ENCODE results near the gene NANP. TPM values are rescaled to one million over a fixed set of nuclear protein-coding genes. Genes with fewer than 3 reads are reported as not detected.

The NANP gene
- total RNA-seq, 1 donor from 2014 or later: 10.0 TPM

DNA sequence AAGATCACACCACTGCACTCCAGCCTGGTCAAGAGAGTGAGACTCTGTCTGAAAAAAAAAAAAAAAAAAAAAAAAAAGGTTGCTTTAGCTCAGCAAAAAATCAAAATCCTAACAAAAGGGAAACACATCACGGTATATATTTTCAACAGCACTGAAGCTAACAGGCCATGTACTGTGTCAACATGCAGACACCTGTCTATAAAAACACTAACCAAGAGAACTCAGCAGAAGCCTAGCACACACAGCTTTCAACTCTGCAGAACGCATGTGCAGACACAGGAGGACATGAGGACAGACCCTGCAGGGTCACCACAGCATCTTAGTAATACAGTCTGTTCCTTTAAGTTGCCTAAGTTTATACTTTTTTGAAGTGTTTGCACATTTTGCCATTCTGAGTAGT lies 52.0 kb downstream of the NANP start:
- DNase-seq (ENCODE audit: low read depth, low spot score): no peak

DNA sequence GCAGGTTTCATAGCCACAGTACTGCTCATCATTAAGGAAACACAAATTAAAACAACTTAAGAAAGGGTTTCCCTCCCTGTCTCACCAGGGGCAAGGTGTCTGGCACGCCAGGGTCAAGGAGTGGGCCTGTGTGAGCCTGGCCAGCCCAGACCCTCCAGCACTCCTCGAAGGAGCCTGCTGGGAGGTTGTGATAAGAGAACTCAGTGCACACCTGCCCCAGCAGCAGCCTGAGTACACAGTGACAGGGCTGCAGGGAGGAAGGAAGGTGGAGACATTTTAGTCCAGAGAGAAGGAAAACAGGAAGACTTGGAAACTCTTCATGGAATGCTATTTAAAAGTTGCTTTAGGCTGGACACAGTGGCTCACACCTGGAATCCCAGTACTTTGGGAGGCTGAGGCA lies 52.6 kb downstream of the NANP start:
- no peak for DNase-seq (ENCODE audit: low read depth, low spot score)

GRCh38 chr20:25570148-25570530 lies 53.7 kb downstream of the NANP start:
- no peak for DNase-seq (ENCODE audit: low read depth, low spot score)

- no peak for DNase-seq (ENCODE audit: low read depth, low spot score)
These were observed 56.5 kb downstream of the NANP start for GRCh38 chr20:25567286-25567685.

GRCh38 chr20:25566821-25567220 lies 57.0 kb downstream of the NANP start:
- DNase-seq (ENCODE audit: low read depth, low spot score): no peak

DNA sequence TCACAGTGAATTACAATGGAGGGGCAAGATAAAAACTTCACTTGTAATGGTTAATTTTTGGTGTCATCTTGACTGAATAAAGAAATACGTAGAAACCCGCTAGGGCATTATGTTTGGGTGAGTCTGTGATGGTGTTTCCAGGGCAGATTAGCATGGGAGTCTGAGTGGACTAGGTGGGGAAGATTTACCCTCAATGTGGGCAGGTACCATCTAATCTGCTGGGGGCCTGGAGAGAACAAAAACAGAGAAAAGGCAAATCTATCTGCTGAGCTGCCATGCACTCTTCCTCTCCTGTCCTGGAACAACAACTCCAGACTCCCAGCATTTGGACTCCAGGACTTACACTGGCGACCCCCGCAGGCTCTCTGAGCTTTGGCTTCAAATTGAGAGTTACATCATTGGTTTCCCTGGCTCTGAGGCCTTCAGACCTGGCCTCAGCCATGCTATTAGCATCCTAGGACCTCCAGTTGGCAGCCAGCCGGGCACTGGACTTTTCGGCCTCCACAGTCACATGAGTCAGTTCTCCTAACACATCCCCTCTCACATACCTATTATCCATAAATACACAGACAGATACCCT lies 58.1 kb downstream of the NANP start:
- no peak for DNase-seq (ENCODE audit: low read depth, low spot score)

- DNase-seq (ENCODE audit: low read depth, low spot score): no peak
These were observed 59.9 kb downstream of the NANP start for GRCh38 chr20:25563876-25564275.

DNA sequence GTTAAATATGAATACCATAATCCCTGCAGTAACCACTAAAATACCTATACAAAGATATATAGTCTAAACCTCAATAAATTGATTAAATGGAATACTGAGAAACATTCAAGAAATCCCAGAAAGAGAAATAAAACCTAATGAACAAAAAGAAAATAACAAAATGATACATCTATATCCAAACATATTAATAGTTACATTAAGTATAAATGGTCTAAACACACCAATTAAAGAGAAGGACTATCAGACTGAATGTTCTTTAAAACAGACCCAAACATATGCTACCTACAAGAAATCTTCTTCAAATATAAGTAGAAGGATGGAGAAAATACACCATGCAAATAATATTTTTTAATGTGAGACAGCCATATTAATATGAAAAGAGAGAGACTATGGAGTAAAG lies 60.5 kb downstream of the NANP start:
- DNase-seq (ENCODE audit: low read depth, low spot score): no peak

Other genes starting within 250 kb of the NANP start
- gene ABHD12, start 233.2 kb downstream of the NANP start, total RNA-seq: 25.9 and 30.1 TPM in 2 replicates
- 20.0 and 34.6 TPM in 2 replicates for gene GINS1, start 216.3 kb downstream of the NANP start, total RNA-seq
- gene NINL, start 38.5 kb downstream of the NANP start, total RNA-seq: 6.9 and 10.1 TPM in 2 replicates
- gene ZNF337, start 72.8 kb upstream of the NANP start, total RNA-seq: 14.2 and 19.3 TPM in 2 replicates

Data from pulmonary artery endothelial cell (primary cell).